Measurements from ENCODE around the gene PPP1R3C.

Gene PPP1R3C

DNA sequence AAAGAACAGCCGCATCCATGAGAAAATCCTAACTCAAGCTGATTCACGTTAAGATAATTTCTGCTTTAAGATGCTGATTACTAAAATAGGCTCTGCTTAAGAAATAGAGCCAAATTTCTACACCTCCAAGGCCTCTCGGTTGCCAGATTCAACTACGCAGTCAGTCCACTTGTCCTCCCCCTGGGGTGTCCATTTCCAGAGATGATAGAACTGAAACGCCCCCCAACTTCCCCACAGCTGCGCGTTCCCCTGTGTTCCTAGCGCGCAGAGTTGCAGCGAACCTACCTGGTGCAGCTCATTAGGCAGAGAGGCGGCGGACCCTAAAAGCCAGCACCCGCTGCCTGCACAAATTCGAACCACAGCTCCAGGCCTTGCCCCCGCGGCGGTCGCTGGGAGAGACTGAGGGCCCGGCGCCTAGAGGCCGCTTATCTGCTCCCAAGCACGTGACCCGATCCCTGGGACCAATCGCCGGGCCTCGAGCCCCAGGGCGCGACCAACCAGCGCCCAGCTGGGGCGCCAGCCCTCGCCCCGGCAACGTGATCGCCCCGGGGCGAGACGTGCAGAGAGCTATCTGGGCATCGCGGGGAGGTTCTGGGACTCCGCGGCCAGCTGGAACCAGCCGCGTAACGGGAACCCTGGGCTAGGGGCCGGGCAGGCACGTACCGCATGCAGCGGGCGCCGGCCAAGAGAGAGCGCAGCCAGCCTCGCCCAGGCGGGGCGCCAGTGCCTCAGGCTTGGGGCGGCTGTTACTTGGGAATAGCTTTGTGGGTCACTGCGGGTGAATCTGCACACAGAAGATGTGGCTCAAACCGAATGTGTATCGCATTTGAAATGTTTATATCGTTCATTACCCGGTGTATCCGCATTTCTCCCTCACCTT lies at the start of gene PPP1R3C:
PPP1R3C (minus strand) TSS at position 401 of the 880 bp plus-strand sequence; CDS start at position 299, 102 bp downstream.
- Histone ChIP-seq H4K20me1 (ENCODE audit: insufficient read depth, low read length) (no peaks in the 10 kb centered on the region), H3K27me3 (ENCODE audit: insufficient read depth, low read length, poor library complexity) (no peaks in the 10 kb centered on the region), H3K9ac (ENCODE audit: low read depth, low read length) (no peak within 1 kb of the TSS), H3K27ac (ENCODE audit: low read length) (no peak within 1 kb of the TSS), H3K4me2 (ENCODE audit: insufficient read depth, low read length) (no peak within 1 kb of the TSS), H3K9me3 (ENCODE audit: insufficient read depth, low read length, severe bottlenecking) (no peaks in the 10 kb centered on the region), H3K4me1 (ENCODE audit: insufficient read depth, low read length) (no peaks in the 10 kb centered on the region), H3K79me2 (ENCODE audit: insufficient read depth, low read length) (no peaks in the 10 kb centered on the region), H3K4me3 (ENCODE audit: low read depth in 1 of 2, low read length in 2 of 2) (no peak within 1 kb of the TSS), H2AFZ (ENCODE audit: low read depth, low read length) (no peak within 1 kb of the TSS), H3K36me3 (ENCODE audit: insufficient read depth, low read length) (no peaks in the 10 kb centered on the region)
- TF ChIP-seq, protein P1, sequence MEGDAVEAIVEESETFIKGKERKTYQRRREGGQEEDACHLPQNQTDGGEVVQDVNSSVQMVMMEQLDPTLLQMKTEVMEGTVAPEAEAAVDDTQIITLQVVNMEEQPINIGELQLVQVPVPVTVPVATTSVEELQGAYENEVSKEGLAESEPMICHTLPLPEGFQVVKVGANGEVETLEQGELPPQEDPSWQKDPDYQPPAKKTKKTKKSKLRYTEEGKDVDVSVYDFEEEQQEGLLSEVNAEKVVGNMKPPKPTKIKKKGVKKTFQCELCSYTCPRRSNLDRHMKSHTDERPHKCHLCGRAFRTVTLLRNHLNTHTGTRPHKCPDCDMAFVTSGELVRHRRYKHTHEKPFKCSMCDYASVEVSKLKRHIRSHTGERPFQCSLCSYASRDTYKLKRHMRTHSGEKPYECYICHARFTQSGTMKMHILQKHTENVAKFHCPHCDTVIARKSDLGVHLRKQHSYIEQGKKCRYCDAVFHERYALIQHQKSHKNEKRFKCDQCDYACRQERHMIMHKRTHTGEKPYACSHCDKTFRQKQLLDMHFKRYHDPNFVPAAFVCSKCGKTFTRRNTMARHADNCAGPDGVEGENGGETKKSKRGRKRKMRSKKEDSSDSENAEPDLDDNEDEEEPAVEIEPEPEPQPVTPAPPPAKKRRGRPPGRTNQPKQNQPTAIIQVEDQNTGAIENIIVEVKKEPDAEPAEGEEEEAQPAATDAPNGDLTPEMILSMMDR (IDR thresholded peaks at IDR 0.05; ENCODE audit: borderline replicate concordance, extremely low read depth, low read length, poor library complexity, severe bottlenecking), result no peak
- TF ChIP-seq EZH2 (IDR thresholded peaks at IDR 0.05; ENCODE audit: borderline replicate concordance, low read depth, low read length, severe bottlenecking), result no peak
- no peak for ATAC-seq (ENCODE audit: insufficient read depth, low read depth)
- DNase-seq, result no peak

DNA sequence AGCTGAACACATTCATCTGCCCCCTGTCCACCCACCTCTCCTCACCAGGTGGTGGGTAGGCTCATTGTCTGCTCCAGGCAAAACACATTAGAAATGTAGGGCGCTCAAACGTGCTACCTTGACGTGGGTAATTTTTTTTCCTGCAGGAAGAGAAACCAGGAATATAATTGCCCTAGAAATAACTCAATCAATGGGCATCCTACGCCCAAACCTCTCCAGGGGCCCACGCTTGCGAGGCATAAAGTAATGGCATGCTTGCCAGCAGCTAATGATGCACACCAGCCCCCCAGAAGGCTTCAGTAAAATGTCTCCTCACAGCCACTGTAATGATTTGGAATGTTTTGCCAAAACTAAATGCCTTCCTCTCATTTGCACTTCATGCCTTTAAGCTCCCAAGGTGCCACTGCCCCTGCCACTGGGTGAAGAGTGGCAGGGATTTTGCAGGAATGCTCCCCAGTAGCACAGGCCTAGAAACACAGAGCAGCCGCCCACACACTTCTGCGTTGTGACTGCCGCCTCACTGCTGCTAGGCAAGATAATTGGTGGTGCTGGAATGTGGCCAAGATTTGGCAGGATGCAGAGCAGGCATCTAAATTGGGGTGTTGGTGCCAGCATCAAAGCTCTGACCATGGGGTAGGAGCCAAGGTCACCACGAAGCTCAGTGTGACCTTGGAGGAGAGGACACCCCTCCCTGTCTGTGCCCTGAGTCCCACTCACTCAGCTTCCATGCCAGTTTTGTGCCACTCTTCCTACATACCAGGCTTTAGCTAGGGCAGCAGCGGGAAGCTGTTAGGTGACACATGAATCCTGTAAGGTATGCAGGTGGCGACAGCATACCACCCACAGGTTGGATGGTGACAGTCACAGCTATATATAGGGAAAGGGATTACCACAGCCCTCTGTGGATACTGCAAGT lies 48.7 kb upstream of the PPP1R3C start:
- peaks cover 3% of the 10 kb centered on the region for H3K27me3 ChIP-seq (ENCODE audit: insufficient read depth, low read length, poor library complexity)
- H3K79me2 ChIP-seq (ENCODE audit: insufficient read depth, low read length), result no peaks in the 10 kb centered on the region
- no peak overlapping the region for H2AFZ ChIP-seq (ENCODE audit: low read depth, low read length)
- ATAC-seq (ENCODE audit: insufficient read depth, low read depth) (no peak), DNase-seq (no peak)
- no peaks in the 10 kb centered on the region for H3K36me3 ChIP-seq (ENCODE audit: insufficient read depth, low read length)
- H3K4me2 ChIP-seq (ENCODE audit: insufficient read depth, low read length), result no peak overlapping the region
- no peaks in the 10 kb centered on the region for H3K9me3 ChIP-seq (ENCODE audit: insufficient read depth, low read length, severe bottlenecking)
- H4K20me1 ChIP-seq (ENCODE audit: insufficient read depth, low read length), result no peaks in the 10 kb centered on the region
- no peaks in the 10 kb centered on the region for H3K4me1 ChIP-seq (ENCODE audit: insufficient read depth, low read length)
- H3K4me3 ChIP-seq (ENCODE audit: low read depth in 1 of 2, low read length in 2 of 2), result no peak overlapping the region
- no peak overlapping the region for H3K27ac ChIP-seq (ENCODE audit: low read length)
- H3K9ac ChIP-seq (ENCODE audit: low read depth, low read length), result no peak overlapping the region
- TF ChIP-seq, protein P1 (IDR thresholded peaks at IDR 0.05; ENCODE audit: borderline replicate concordance, extremely low read depth, low read length, poor library complexity, severe bottlenecking), result no peak
- TF ChIP-seq EZH2 (IDR thresholded peaks at IDR 0.05; ENCODE audit: borderline replicate concordance, low read depth, low read length, severe bottlenecking), result no peak

DNA sequence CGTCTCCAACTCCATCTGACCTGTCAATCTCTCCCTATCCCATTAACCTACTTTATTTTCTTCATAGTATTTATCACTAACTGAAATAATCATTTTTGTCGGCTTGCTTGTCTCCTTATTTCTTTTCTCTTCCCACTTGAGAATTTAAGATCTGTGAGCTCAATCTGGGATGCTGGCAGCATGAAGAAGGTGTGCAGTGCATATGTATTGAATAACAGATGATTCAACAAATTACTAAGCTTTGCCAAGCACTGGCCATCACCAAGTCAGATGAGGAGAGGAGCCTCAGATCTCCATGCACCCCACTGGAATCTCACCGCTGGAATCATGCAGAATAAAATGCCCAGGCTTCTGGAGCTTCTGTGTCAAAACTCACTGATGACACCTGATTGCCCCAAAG lies 47.6 kb upstream of the PPP1R3C start:
- H3K79me2 ChIP-seq (ENCODE audit: insufficient read depth, low read length), result no peaks in the 10 kb centered on the region
- H3K9me3 ChIP-seq (ENCODE audit: insufficient read depth, low read length, severe bottlenecking), result no peaks in the 10 kb centered on the region
- no peak for ATAC-seq (ENCODE audit: insufficient read depth, low read depth)
- H3K27ac ChIP-seq (ENCODE audit: low read length), result no peak overlapping the region
- no peaks in the 10 kb centered on the region for H3K4me1 ChIP-seq (ENCODE audit: insufficient read depth, low read length)
- H2AFZ ChIP-seq (ENCODE audit: low read depth, low read length), result no peak overlapping the region
- TF ChIP-seq EZH2 (IDR thresholded peaks at IDR 0.05; ENCODE audit: borderline replicate concordance, low read depth, low read length, severe bottlenecking), result no peak
- TF ChIP-seq, protein P1 (IDR thresholded peaks at IDR 0.05; ENCODE audit: borderline replicate concordance, extremely low read depth, low read length, poor library complexity, severe bottlenecking), result no peak
- no peak overlapping the region for H3K9ac ChIP-seq (ENCODE audit: low read depth, low read length)
- H3K36me3 ChIP-seq (ENCODE audit: insufficient read depth, low read length), result no peaks in the 10 kb centered on the region
- no peak overlapping the region for H3K4me2 ChIP-seq (ENCODE audit: insufficient read depth, low read length)
- no peak for DNase-seq
- H4K20me1 ChIP-seq (ENCODE audit: insufficient read depth, low read length), result no peaks in the 10 kb centered on the region
- peaks cover 3% of the 10 kb centered on the region for H3K27me3 ChIP-seq (ENCODE audit: insufficient read depth, low read length, poor library complexity)
- no peak overlapping the region for H3K4me3 ChIP-seq (ENCODE audit: low read depth in 1 of 2, low read length in 2 of 2)
